Measurements from ENCODE around the gene ADRA2A. TPM values are rescaled to one million over a fixed set of nuclear protein-coding genes. Genes with fewer than 3 reads are reported as not detected.

Gene ADRA2A
- total and polyA plus RNA-seq, 2 donors: 0.09 to 0.80 TPM

- peaks cover 24 to 42% of the 10 kb centered on the region in 2 donors for H3K27me3 ChIP-seq (ENCODE audit: control insufficient read depth in 2 of 2, insufficient read depth in 1 of 2, low read length in 1 of 2)
- 69% methylated on average over 3 of the region's 3 CpGs for WGBS
Observed at GRCh38 chr10:111072232-111072631, 4.6 kb upstream of the ADRA2A start.

GRCh38 chr10:111075577-111076185 lies 1.1 kb upstream of the ADRA2A start:
- 31% methylated on average over 18 of the region's 18 CpGs for WGBS

More at GRCh38 chr10:111072232-111072631, 4.6 kb upstream of the ADRA2A start:
- H3K36me3 ChIP-seq (ENCODE audit: control insufficient read depth in 2 of 2, insufficient read depth in 2 of 2, low read length in 1 of 2): no peaks in the 10 kb centered on the region
- H3K4me1 ChIP-seq (ENCODE audit: control insufficient read depth in 2 of 2, insufficient read depth in 2 of 2, low read length in 2 of 2): peaks cover 3 to 13% of the 10 kb centered on the region in 2 donors
- H3K27ac ChIP-seq (ENCODE audit: low read depth in 1 of 2, low read length in 1 of 2): no peak overlapping the region
- H3K4me3 ChIP-seq (ENCODE audit: low read length in 2 of 2): no peak overlapping the region
- peaks cover 0 to 2% of the 10 kb centered on the region in 2 donors for H3K9me3 ChIP-seq (ENCODE audit: control insufficient read depth in 2 of 2, insufficient read depth in 1 of 2, low read length in 1 of 2)
- no peak for DNase-seq (ENCODE audit: low read depth in 6 of 9, low spot score in 9 of 9)

GRCh38 chr10:111076191-111076681 lies 593 bp upstream of the ADRA2A start:
- WGBS: 1% methylated on average over 39 of the region's 39 CpGs
- peaks cover 3 to 13% of the 10 kb centered on the region in 2 donors for H3K4me1 ChIP-seq (ENCODE audit: control insufficient read depth in 2 of 2, insufficient read depth in 2 of 2, low read length in 2 of 2)
- H3K27ac ChIP-seq (ENCODE audit: low read depth in 1 of 2, low read length in 1 of 2): no peak overlapping the region
- H3K9me3 ChIP-seq (ENCODE audit: control insufficient read depth in 2 of 2, insufficient read depth in 1 of 2, low read length in 1 of 2): peaks cover 2 to 6% of the 10 kb centered on the region in 2 donors
- H3K27me3 ChIP-seq (ENCODE audit: control insufficient read depth in 2 of 2, insufficient read depth in 1 of 2, low read length in 1 of 2): peaks cover 57 to 75% of the 10 kb centered on the region in 2 donors
- no peaks in the 10 kb centered on the region for H3K36me3 ChIP-seq (ENCODE audit: control insufficient read depth in 2 of 2, insufficient read depth in 2 of 2, low read length in 1 of 2)
- peak overlapping the region in 1 of 2 donors; percentile 27 for H3K4me3 ChIP-seq (ENCODE audit: low read length in 2 of 2)
- DNase-seq (ENCODE audit: low read depth in 6 of 9, low spot score in 9 of 9): peak in 5 of 9 donors; percentile 4 to 45 (median 31)

More at GRCh38 chr10:111075577-111076185, 1.1 kb upstream of the ADRA2A start:
- H3K9me3 ChIP-seq (ENCODE audit: control insufficient read depth in 2 of 2, insufficient read depth in 1 of 2, low read length in 1 of 2): peaks cover 2 to 6% of the 10 kb centered on the region in 2 donors
- H3K27me3 ChIP-seq (ENCODE audit: control insufficient read depth in 2 of 2, insufficient read depth in 1 of 2, low read length in 1 of 2): peaks cover 55 to 72% of the 10 kb centered on the region in 2 donors
- peaks cover 3 to 13% of the 10 kb centered on the region in 2 donors for H3K4me1 ChIP-seq (ENCODE audit: control insufficient read depth in 2 of 2, insufficient read depth in 2 of 2, low read length in 2 of 2)
- no peak overlapping the region for H3K4me3 ChIP-seq (ENCODE audit: low read length in 2 of 2)
- no peaks in the 10 kb centered on the region for H3K36me3 ChIP-seq (ENCODE audit: control insufficient read depth in 2 of 2, insufficient read depth in 2 of 2, low read length in 1 of 2)
- DNase-seq (ENCODE audit: low read depth in 6 of 9, low spot score in 9 of 9): no peak
- H3K27ac ChIP-seq (ENCODE audit: low read depth in 1 of 2, low read length in 1 of 2): no peak overlapping the region

DNA sequence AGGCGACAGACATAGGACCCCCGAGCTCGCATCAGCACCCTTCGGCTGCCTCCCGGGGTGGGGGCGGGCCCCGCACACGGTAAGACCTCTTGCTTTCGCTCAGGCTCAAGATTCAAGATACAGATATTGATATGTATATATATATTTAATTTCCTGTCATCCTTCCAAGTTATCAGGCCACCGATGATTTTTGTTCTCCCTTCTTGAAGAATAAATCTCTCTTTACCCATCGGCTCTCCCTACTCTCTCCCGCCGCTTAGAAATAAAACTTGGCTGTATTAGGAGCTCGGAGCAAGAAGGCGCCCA lies 603 bp downstream of the ADRA2A start:
- H3K36me3 ChIP-seq (ENCODE audit: control insufficient read depth in 2 of 2, insufficient read depth in 2 of 2, low read length in 1 of 2): no peaks in the 10 kb centered on the region
- DNase-seq (ENCODE audit: low read depth in 6 of 9, low spot score in 9 of 9): no peak
- peaks cover 55 to 80% of the 10 kb centered on the region in 2 donors for H3K27me3 ChIP-seq (ENCODE audit: control insufficient read depth in 2 of 2, insufficient read depth in 1 of 2, low read length in 1 of 2)
- 2% methylated on average over 15 of the region's 15 CpGs for WGBS
- no peak overlapping the region for H3K27ac ChIP-seq (ENCODE audit: low read depth in 1 of 2, low read length in 1 of 2)
- H3K4me3 ChIP-seq (ENCODE audit: low read length in 2 of 2): peak overlapping the region in 1 of 2 donors; percentile 15
- H3K9me3 ChIP-seq (ENCODE audit: control insufficient read depth in 2 of 2, insufficient read depth in 1 of 2, low read length in 1 of 2): peaks cover 2 to 4% of the 10 kb centered on the region in 2 donors
- peaks cover 3 to 9% of the 10 kb centered on the region in 2 donors for H3K4me1 ChIP-seq (ENCODE audit: control insufficient read depth in 2 of 2, insufficient read depth in 2 of 2, low read length in 2 of 2)

DNA sequence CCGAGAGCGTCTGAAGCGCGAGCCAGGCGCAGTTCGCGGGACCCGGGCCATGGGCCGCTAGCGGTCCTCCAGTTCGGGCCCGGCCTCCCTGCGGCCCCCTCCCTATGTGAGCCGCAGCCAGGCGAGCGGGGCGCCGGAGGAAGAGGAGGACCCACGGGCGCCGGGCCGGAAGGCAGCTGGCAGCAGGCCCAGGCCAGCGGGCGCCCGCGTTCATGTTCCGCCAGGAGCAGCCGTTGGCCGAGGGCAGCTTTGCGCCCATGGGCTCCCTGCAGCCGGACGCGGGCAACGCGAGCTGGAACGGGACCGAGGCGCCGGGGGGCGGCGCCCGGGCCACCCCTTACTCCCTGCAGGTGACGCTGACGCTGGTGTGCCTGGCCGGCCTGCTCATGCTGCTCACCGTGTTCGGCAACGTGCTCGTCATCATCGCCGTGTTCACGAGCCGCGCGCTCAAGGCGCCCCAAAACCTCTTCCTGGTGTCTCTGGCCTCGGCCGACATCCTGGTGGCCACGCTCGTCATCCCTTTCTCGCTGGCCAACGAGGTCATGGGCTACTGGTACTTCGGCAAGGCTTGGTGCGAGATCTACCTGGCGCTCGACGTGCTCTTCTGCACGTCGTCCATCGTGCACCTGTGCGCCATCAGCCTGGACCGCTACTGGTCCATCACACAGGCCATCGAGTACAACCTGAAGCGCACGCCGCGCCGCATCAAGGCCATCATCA lies 1.1 kb downstream of the ADRA2A start:
- Histone ChIP-seq H3K4me1 (ENCODE audit: control insufficient read depth in 2 of 2, insufficient read depth in 2 of 2, low read length in 2 of 2) (peaks cover 3 to 9% of the 10 kb centered on the region in 2 donors), H3K36me3 (ENCODE audit: control insufficient read depth in 2 of 2, insufficient read depth in 2 of 2, low read length in 1 of 2) (no peaks in the 10 kb centered on the region), H3K27ac (ENCODE audit: low read depth in 1 of 2, low read length in 1 of 2) (no peak overlapping the region), H3K27me3 (ENCODE audit: control insufficient read depth in 2 of 2, insufficient read depth in 1 of 2, low read length in 1 of 2) (peaks cover 55 to 83% of the 10 kb centered on the region in 2 donors), H3K9me3 (ENCODE audit: control insufficient read depth in 2 of 2, insufficient read depth in 1 of 2, low read length in 1 of 2) (peaks cover 2 to 4% of the 10 kb centered on the region in 2 donors), H3K4me3 (ENCODE audit: low read length in 2 of 2) (peak overlapping the region in 1 of 2 donors; percentile 15)
- DNase-seq (ENCODE audit: low read depth in 6 of 9, low spot score in 9 of 9): no peak
- WGBS: 13% methylated on average over 78 of the region's 78 CpGs

GRCh38 chr10:111078505-111079185 lies 1.8 kb downstream of the ADRA2A start:
- H3K4me3 ChIP-seq (ENCODE audit: low read length in 2 of 2): no peak overlapping the region
- peaks cover 55 to 87% of the 10 kb centered on the region in 2 donors for H3K27me3 ChIP-seq (ENCODE audit: control insufficient read depth in 2 of 2, insufficient read depth in 1 of 2, low read length in 1 of 2)
- no peak overlapping the region for H3K27ac ChIP-seq (ENCODE audit: low read depth in 1 of 2, low read length in 1 of 2)
- no peak for DNase-seq (ENCODE audit: low read depth in 6 of 9, low spot score in 9 of 9)
- WGBS: 24% methylated on average over 104 of the region's 104 CpGs
- H3K9me3 ChIP-seq (ENCODE audit: control insufficient read depth in 2 of 2, insufficient read depth in 1 of 2, low read length in 1 of 2): peaks cover 2 to 4% of the 10 kb centered on the region in 2 donors
- H3K4me1 ChIP-seq (ENCODE audit: control insufficient read depth in 2 of 2, insufficient read depth in 2 of 2, low read length in 2 of 2): peaks cover 3 to 9% of the 10 kb centered on the region in 2 donors
- H3K36me3 ChIP-seq (ENCODE audit: control insufficient read depth in 2 of 2, insufficient read depth in 2 of 2, low read length in 1 of 2): no peaks in the 10 kb centered on the region

DNA sequence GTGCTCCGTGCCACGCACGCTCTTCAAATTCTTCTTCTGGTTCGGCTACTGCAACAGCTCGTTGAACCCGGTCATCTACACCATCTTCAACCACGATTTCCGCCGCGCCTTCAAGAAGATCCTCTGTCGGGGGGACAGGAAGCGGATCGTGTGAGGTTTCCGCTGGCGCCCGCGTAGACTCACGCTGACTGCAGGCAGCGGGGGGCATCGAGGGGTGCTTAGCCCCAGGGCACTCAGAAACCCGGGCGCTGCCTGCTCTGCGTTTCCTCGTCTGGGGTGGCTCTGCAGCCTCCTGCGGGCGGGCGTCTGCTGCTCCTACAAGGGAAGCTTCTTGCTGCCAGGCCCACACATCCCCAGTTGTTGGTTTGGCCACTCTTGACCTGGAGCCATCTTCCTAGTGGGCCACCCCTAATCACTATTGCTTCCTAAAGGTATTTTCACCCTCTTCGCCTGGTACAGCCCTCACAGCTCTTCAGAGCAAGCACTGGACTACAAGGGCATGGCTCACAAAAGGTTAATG lies 2.5 kb downstream of the ADRA2A start:
- Histone ChIP-seq H3K27me3 (ENCODE audit: control insufficient read depth in 2 of 2, insufficient read depth in 1 of 2, low read length in 1 of 2) (peaks cover 55 to 83% of the 10 kb centered on the region in 2 donors), H3K4me1 (ENCODE audit: control insufficient read depth in 2 of 2, insufficient read depth in 2 of 2, low read length in 2 of 2) (peaks cover 3 to 9% of the 10 kb centered on the region in 2 donors), H3K27ac (ENCODE audit: low read depth in 1 of 2, low read length in 1 of 2) (no peak overlapping the region), H3K9me3 (ENCODE audit: control insufficient read depth in 2 of 2, insufficient read depth in 1 of 2, low read length in 1 of 2) (peaks cover 2 to 4% of the 10 kb centered on the region in 2 donors), H3K4me3 (ENCODE audit: low read length in 2 of 2) (no peak overlapping the region), H3K36me3 (ENCODE audit: control insufficient read depth in 2 of 2, insufficient read depth in 2 of 2, low read length in 1 of 2) (no peaks in the 10 kb centered on the region)
- peak in 2 of 9 donors; percentile 5 to 34 for DNase-seq (ENCODE audit: low read depth in 6 of 9, low spot score in 9 of 9)
- 83% methylated on average over 28 of the region's 28 CpGs for WGBS

GRCh38 chr10:111079781-111080180 lies 3.0 kb downstream of the ADRA2A start:
- peaks cover 3 to 9% of the 10 kb centered on the region in 2 donors for H3K4me1 ChIP-seq (ENCODE audit: control insufficient read depth in 2 of 2, insufficient read depth in 2 of 2, low read length in 2 of 2)
- no peak for DNase-seq (ENCODE audit: low read depth in 6 of 9, low spot score in 9 of 9)
- peaks cover 54 to 79% of the 10 kb centered on the region in 2 donors for H3K27me3 ChIP-seq (ENCODE audit: control insufficient read depth in 2 of 2, insufficient read depth in 1 of 2, low read length in 1 of 2)
- H3K9me3 ChIP-seq (ENCODE audit: control insufficient read depth in 2 of 2, insufficient read depth in 1 of 2, low read length in 1 of 2): peaks cover 2 to 4% of the 10 kb centered on the region in 2 donors
- WGBS: 93% methylated on average over 5 of the region's 5 CpGs
- H3K36me3 ChIP-seq (ENCODE audit: control insufficient read depth in 2 of 2, insufficient read depth in 2 of 2, low read length in 1 of 2): no peaks in the 10 kb centered on the region
- H3K4me3 ChIP-seq (ENCODE audit: low read length in 2 of 2): no peak overlapping the region
- no peak overlapping the region for H3K27ac ChIP-seq (ENCODE audit: low read depth in 1 of 2, low read length in 1 of 2)
